HepG2 (cell line): ENCODE measurements around the gene CDC42EP5. TPM values are rescaled to one million over a fixed set of nuclear protein-coding genes. Genes with fewer than 3 reads are reported as not detected.
A peak's percentile ranks its signal among the peaks of the same experiment; 100 is the strongest.

Experiments
- DNMT3B ChIP-seq: conservative IDR thresholded peaks from 2 replicates; pipeline ENCODE4 v1.6.1; 2016; ENCODE audit warnings: missing biosample characterization, control low read depth
- EZH2 ChIP-seq: conservative IDR thresholded peaks from 2 replicates; pipeline ENCODE4 v1.6.1; 2012; ENCODE audit warnings: mild to moderate bottlenecking, low read depth, low read length, moderate library complexity
- GABPA ChIP-seq, 2 experiments: IDR thresholded peaks; 2 replicates each; pipeline ENCODE4 v1.6.1; 2011 to 2016; ENCODE audit warnings: low read depth in 2 of 2, low read length in 1 of 2, missing biosample characterization in 1 of 2, missing genetic modification characterization in 1 of 2
- MIER2 ChIP-seq: IDR thresholded peaks from 2 replicates; pipeline ENCODE4 v1.6.1; 2016; ENCODE audit warnings: missing biosample characterization, missing genetic modification reagents
- NBN ChIP-seq: fragments of 450-650 bp; conservative IDR thresholded peaks from 2 replicates; pipeline ENCODE4 v1.6.1; 2017
- NFYB ChIP-seq: sonication (generic); formaldehyde crosslinking; IDR thresholded peaks from 2 replicates; pipeline ENCODE4 v1.4.0; 2020; ENCODE audit warnings: missing genetic modification reagents
- NR2C2 ChIP-seq: sonication (generic); formaldehyde crosslinking; IDR thresholded peaks from 2 replicates; pipeline ENCODE4 v1.4.0; 2020; ENCODE audit warnings: missing genetic modification reagents, mild to moderate bottlenecking, moderate library complexity, borderline replicate concordance
- SP1 ChIP-seq, 2 experiments: fragments of 450-650 bp in 1 of 2; sonication (generic) in 1 of 2; formaldehyde crosslinking in 1 of 2; IDR thresholded peaks; 2 replicates each; pipeline versions ENCODE4 v1.4.0 to v1.6.1; 2016 to 2020; ENCODE audit warnings: missing genetic modification reagents in 1 of 2
- TBL1XR1 ChIP-seq: fragments of 150-350 bp; IDR thresholded peaks from 2 replicates; pipeline ENCODE4 v1.6.1; 2014; ENCODE audit warnings: borderline replicate concordance, low read length; ENCODE audit not compliant: partially characterized antibody
- TGIF2 ChIP-seq: IDR thresholded peaks from 2 replicates; pipeline ENCODE4 v1.6.1; 2016; ENCODE audit warnings: control low read depth, missing compliant biosample characterization
- YEATS2 ChIP-seq: sonication (generic); formaldehyde crosslinking; IDR thresholded peaks from 2 replicates; pipeline ENCODE4 v1.4.0; 2020; ENCODE audit warnings: missing genetic modification reagents, borderline replicate concordance
- ZFY ChIP-seq: sonication (generic); formaldehyde crosslinking; IDR thresholded peaks from 2 replicates; pipeline ENCODE4 v1.4.0; 2020; ENCODE audit warnings: missing genetic modification reagents
- ZNF382 ChIP-seq: sonication (generic); formaldehyde crosslinking; IDR thresholded peaks from 2 replicates; pipeline ENCODE4 v1.5.0; 2020; ENCODE audit warnings: missing genetic modification reagents, mild to moderate bottlenecking, borderline replicate concordance
- ZNF44 ChIP-seq: sonication (generic); formaldehyde crosslinking; IDR thresholded peaks from 2 replicates; pipeline ENCODE4 v1.5.1; 2020; ENCODE audit warnings: mild to moderate bottlenecking, missing genetic modification reagents
- ZNF556 ChIP-seq: sonication (generic); formaldehyde crosslinking; IDR thresholded peaks from 2 replicates; pipeline ENCODE4 v1.4.0; 2020; ENCODE audit warnings: mild to moderate bottlenecking, missing genetic modification reagents, borderline replicate concordance
- polyA plus RNA-seq, 8 experiments: library from polyadenylated mRNA; depleted of rRNA in 3 of 8; stranded (reverse) in 7 of 8; unstranded in 1 of 8; fragments of >200 nt; fragmentation: Illumina TruSeq in 4 of 8; extraction: Trizol in 4 of 8; gene quantifications; 2 replicates each; pipeline versions ENCODE4 v1.2.1 to v1.2.3, GENCODE V29; 2011 to 2016; ENCODE audit warnings: low read depth in 4 of 8, missing spikeins in 1 of 8, mixed read lengths in 1 of 8; ENCODE audit not compliant: insufficient read depth in 1 of 8
- total RNA-seq, 5 experiments: library from RNA; depleted of rRNA; stranded (reverse); fragments of >200 nt; fragmentation: Illumina TruSeq; extraction: Trizol; gene quantifications; 2 replicates each; pipeline ENCODE4 v1.2.3, GENCODE V29; 2016; ENCODE audit warnings: low read depth in 1 of 5
- TF ChIP-seq, protein P1 (sequence below): sonication (generic); formaldehyde crosslinking; IDR thresholded peaks from 2 replicates; pipeline ENCODE4 v1.5.0; 2020; ENCODE audit warnings: mild to moderate bottlenecking, missing genetic modification reagents
- TF ChIP-seq, protein P2 (sequence below): sonication (generic); formaldehyde crosslinking; conservative IDR thresholded peaks from 2 replicates; pipeline ENCODE4 v1.4.0; 2020; ENCODE audit warnings: missing genetic modification reagents
- TF ChIP-seq, protein P3 (sequence below): sonication (generic); formaldehyde crosslinking; IDR thresholded peaks from 2 replicates; pipeline ENCODE4 v1.5.1; 2020; ENCODE audit warnings: missing genetic modification reagents, mild to moderate bottlenecking, borderline replicate concordance
- TF ChIP-seq, protein P4 (sequence below): sonication (generic); formaldehyde crosslinking; IDR thresholded peaks from 2 replicates; pipeline ENCODE4 v1.8.1; 2022; ENCODE audit warnings: mild to moderate bottlenecking, missing genetic modification reagents
- TF ChIP-seq, protein P5 (sequence below): IDR thresholded peaks from 2 replicates; pipeline ENCODE4 v1.6.1; 2016; ENCODE audit warnings: missing genetic modification reagents, missing compliant biosample characterization
- TF ChIP-seq, protein P6 (sequence below): sonication (generic); formaldehyde crosslinking; IDR thresholded peaks from 2 replicates; pipeline ENCODE4 v1.4.0; 2020; ENCODE audit warnings: low read depth, mild to moderate bottlenecking, missing genetic modification reagents

Gene CDC42EP5
- total and polyA plus RNA-seq, 2 of the 13 experiments (the other 11 are each of a cell fraction or from before 2014, with no cell fraction given) = 0.41 to 1.6 TPM

DNA sequence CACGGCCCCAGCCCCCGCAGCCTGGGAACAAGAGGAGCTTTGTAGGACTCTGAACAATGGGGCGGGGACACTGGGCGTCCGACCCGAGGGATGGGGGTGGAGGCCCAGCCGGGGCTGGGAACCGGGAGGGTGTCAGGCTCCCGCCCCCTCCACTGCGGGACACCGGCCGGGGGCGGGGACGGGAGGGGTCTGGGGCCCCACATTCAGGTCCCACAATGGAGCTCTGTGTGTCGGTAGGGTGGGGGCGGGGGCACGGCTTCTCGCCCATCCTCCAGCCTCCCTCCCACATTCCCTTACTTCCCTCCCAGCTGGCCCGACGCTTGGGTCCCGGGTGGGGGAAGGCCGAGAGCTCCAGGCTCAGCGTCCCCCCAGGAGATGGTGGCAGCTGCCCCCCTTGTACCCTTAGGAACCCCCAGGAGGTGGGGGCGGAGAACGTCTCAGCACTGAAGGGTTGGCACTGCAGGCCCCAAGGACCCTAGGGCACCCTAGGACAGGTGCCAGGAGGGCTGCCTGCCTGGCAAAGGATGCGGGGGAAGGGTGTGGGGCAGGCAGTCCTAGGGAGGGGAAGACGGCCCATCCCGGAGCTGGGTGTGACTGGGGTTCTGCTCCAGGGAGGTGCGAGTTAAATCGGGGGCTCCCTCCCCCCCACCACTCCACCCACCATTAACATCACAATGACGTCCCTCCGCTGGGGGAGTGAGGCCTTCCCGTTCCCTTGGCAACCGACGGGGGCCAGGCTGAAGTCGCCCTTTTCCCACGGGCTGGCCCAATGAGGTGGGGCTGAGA is 52.5 kb downstream of the CDC42EP5 start (continued):
- TF ChIP-seq NFYB (CRISPR knock-in tag) (no peak), ZFY (CRISPR knock-in tag) (no peak; the same call in 1 of the 2 replicates), TBL1XR1 (no peak), EZH2 (no peak), ZNF44 (CRISPR knock-in tag) (no peak), TGIF2 (no peak), NBN (no peak), ZNF382 (no peak), DNMT3B (no peak), ZNF556 (CRISPR knock-in tag) (0 out of 2 replicates have a peak, but pooled peaks have one; percentile 64), NR2C2 (CRISPR knock-in tag) (0 out of 2 replicates have a peak, but pooled peaks have one; percentile 42), YEATS2 (CRISPR knock-in tag) (peak; percentile 21; the same call in 1 of the 2 replicates), SP1 (IDR thresholded peaks at IDR 0.05) (no peak), SP1 (CRISPR knock-in tag; IDR thresholded peaks at IDR 0.05) (peak; percentile 47; the same call in 1 of the 2 replicates), MIER2 (no peak), GABPA (IDR thresholded peaks at IDR 0.05; ENCODE audit: low read depth, low read length) (no peak), GABPA (CRISPR knock-in tag; IDR thresholded peaks at IDR 0.05; ENCODE audit: low read depth) (no peak)
- TF ChIP-seq, protein P1, sequence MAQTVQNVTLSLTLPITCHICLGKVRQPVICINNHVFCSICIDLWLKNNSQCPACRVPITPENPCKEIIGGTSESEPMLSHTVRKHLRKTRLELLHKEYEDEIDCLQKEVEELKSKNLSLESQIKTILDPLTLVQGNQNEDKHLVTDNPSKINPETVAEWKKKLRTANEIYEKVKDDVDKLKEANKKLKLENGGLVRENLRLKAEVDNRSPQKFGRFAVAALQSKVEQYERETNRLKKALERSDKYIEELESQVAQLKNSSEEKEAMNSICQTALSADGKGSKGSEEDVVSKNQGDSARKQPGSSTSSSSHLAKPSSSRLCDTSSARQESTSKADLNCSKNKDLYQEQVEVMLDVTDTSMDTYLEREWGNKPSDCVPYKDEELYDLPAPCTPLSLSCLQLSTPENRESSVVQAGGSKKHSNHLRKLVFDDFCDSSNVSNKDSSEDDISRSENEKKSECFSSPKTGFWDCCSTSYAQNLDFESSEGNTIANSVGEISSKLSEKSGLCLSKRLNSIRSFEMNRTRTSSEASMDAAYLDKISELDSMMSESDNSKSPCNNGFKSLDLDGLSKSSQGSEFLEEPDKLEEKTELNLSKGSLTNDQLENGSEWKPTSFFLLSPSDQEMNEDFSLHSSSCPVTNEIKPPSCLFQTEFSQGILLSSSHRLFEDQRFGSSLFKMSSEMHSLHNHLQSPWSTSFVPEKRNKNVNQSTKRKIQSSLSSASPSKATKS = no peak
- TF ChIP-seq, protein P2, sequence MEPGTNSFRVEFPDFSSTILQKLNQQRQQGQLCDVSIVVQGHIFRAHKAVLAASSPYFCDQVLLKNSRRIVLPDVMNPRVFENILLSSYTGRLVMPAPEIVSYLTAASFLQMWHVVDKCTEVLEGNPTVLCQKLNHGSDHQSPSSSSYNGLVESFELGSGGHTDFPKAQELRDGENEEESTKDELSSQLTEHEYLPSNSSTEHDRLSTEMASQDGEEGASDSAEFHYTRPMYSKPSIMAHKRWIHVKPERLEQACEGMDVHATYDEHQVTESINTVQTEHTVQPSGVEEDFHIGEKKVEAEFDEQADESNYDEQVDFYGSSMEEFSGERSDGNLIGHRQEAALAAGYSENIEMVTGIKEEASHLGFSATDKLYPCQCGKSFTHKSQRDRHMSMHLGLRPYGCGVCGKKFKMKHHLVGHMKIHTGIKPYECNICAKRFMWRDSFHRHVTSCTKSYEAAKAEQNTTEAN (CRISPR knock-in tag) = no peak
- TF ChIP-seq, protein P3, sequence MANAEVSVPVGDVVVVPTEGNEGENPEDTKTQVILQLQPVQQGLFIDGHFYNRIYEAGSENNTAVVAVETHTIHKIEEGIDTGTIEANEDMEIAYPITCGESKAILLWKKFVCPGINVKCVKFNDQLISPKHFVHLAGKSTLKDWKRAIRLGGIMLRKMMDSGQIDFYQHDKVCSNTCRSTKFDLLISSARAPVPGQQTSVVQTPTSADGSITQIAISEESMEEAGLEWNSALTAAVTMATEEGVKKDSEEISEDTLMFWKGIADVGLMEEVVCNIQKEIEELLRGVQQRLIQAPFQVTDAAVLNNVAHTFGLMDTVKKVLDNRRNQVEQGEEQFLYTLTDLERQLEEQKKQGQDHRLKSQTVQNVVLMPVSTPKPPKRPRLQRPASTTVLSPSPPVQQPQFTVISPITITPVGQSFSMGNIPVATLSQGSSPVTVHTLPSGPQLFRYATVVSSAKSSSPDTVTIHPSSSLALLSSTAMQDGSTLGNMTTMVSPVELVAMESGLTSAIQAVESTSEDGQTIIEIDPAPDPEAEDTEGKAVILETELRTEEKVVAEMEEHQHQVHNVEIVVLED (CRISPR knock-in tag) = no peak
- TF ChIP-seq, protein P4, sequence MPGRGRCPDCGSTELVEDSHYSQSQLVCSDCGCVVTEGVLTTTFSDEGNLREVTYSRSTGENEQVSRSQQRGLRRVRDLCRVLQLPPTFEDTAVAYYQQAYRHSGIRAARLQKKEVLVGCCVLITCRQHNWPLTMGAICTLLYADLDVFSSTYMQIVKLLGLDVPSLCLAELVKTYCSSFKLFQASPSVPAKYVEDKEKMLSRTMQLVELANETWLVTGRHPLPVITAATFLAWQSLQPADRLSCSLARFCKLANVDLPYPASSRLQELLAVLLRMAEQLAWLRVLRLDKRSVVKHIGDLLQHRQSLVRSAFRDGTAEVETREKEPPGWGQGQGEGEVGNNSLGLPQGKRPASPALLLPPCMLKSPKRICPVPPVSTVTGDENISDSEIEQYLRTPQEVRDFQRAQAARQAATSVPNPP (CRISPR knock-in tag) = no peak
- TF ChIP-seq, protein P5, sequence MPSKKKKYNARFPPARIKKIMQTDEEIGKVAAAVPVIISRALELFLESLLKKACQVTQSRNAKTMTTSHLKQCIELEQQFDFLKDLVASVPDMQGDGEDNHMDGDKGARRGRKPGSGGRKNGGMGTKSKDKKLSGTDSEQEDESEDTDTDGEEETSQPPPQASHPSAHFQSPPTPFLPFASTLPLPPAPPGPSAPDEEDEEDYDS (CRISPR knock-in tag) = no peak
- TF ChIP-seq, protein P6, sequence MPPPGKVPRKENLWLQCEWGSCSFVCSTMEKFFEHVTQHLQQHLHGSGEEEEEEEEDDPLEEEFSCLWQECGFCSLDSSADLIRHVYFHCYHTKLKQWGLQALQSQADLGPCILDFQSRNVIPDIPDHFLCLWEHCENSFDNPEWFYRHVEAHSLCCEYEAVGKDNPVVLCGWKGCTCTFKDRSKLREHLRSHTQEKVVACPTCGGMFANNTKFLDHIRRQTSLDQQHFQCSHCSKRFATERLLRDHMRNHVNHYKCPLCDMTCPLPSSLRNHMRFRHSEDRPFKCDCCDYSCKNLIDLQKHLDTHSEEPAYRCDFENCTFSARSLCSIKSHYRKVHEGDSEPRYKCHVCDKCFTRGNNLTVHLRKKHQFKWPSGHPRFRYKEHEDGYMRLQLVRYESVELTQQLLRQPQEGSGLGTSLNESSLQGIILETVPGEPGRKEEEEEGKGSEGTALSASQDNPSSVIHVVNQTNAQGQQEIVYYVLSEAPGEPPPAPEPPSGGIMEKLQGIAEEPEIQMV (CRISPR knock-in tag) = no peak; the same call in 1 of the 2 replicates
